Neural cell (in vitro differentiated cells): ENCODE results near the gene LRR1. TPM values are rescaled to one million over a fixed set of nuclear protein-coding genes. Genes with fewer than 3 reads are reported as not detected.

ENCODE experiments used
- H2AFZ ChIP-seq: fragments of 200-600, 300-800 bp; sonication (generic), shearing (Covaris generic); 2 replicates; pipeline ENCODE4 v1.6.0; 2014; ENCODE audit warnings: low read depth, mild to moderate bottlenecking, antibody characterized with exemption, low read length, moderate library complexity
- H3F3A ChIP-seq: fragments of 200-600 bp; shearing (Covaris generic); 2 replicates; pipeline ENCODE4 v1.6.1; 2016; ENCODE audit warnings: mild to moderate bottlenecking, moderate library complexity, mixed read lengths, antibody characterized with exemption, low read length; ENCODE audit not compliant: insufficient read depth, poor library complexity, severe bottlenecking
- H3K27ac ChIP-seq: fragments of 200-600, 300-800 bp; sonication (generic), shearing (Covaris generic); 2 replicates; pipeline ENCODE4 v1.5.1; 2014; ENCODE audit warnings: mild to moderate bottlenecking, low read length, moderate library complexity
- H3K27me3 ChIP-seq: fragments of 300-800, 200-600 bp; sonication (generic), shearing (Covaris generic); 2 replicates; pipeline ENCODE4 v1.6.0; 2014; ENCODE audit warnings: mild to moderate bottlenecking, low read depth, low read length, moderate library complexity; ENCODE audit not compliant: insufficient read depth
- H3K36me3 ChIP-seq: fragments of 300-800, 200-600 bp; sonication (generic), shearing (Covaris generic); 2 replicates; pipeline ENCODE4 v1.5.1; 2014; ENCODE audit warnings: mild to moderate bottlenecking, antibody characterized with exemption, low read length, moderate library complexity; ENCODE audit not compliant: insufficient read depth
- H3K4me2 ChIP-seq: fragments of 300-800, 200-600 bp; sonication (generic), shearing (Covaris generic); 2 replicates; pipeline ENCODE4 v1.6.0; 2014; ENCODE audit warnings: mild to moderate bottlenecking, low read length
- H3K4me3 ChIP-seq: fragments of 300-800, 200-600 bp; sonication (generic), shearing (Covaris generic); 2 replicates; pipeline ENCODE4 v1.5.1; 2014; ENCODE audit warnings: mild to moderate bottlenecking, low read length, moderate library complexity
- H3K79me2 ChIP-seq: fragments of 200-600 bp; shearing (Covaris generic); replicated peaks from 2 replicates; pipeline ENCODE4 v1.6.0; 2014; ENCODE audit warnings: mild to moderate bottlenecking, low read length, moderate library complexity; ENCODE audit not compliant: insufficient read depth
- H3K9ac ChIP-seq: fragments of 300-800, 200-600 bp; sonication (generic), shearing (Covaris generic); 2 replicates; pipeline ENCODE4 v1.6.1; 2016; ENCODE audit warnings: mild to moderate bottlenecking, low read length, mixed read lengths
- H3K9me2 ChIP-seq: fragments of 200-600 bp; shearing (Covaris generic); 2 replicates; pipeline ENCODE4 v1.6.1; 2016; ENCODE audit warnings: mild to moderate bottlenecking, low read length, mixed read lengths; ENCODE audit not compliant: insufficient read depth
- H3K9me3 ChIP-seq: fragments of 200-600, 300-800 bp; sonication (generic), shearing (Covaris generic); 2 replicates; pipeline ENCODE4 v1.6.1; 2016; ENCODE audit warnings: mild to moderate bottlenecking, mixed run types, low read length, moderate library complexity, mixed read lengths
- H4K20me1 ChIP-seq: fragments of 200-600 bp; shearing (Covaris generic); 2 replicates; pipeline ENCODE4 v1.6.1; 2016; ENCODE audit warnings: mild to moderate bottlenecking, mixed run types; ENCODE audit not compliant: insufficient read depth
- EP300 ChIP-seq: fragments of 450-650 bp; conservative IDR thresholded peaks from 2 replicates; pipeline ENCODE4 v1.6.1; 2014; ENCODE audit warnings: antibody characterized with exemption, mild to moderate bottlenecking, moderate library complexity; ENCODE audit not compliant: poor library complexity, severe bottlenecking
- EZH2 ChIP-seq: fragments of 200-600, 300-800 bp; shearing (Covaris generic), sonication (generic); IDR thresholded peaks from 2 replicates; pipeline ENCODE4 v1.6.1; 2014; ENCODE audit warnings: antibody characterized with exemption, low read length, borderline replicate concordance, mild to moderate bottlenecking; ENCODE audit not compliant: insufficient read depth, poor library complexity, severe bottlenecking
- MXI1 ChIP-seq: fragments of 450-650 bp; conservative IDR thresholded peaks from 2 replicates; pipeline ENCODE4 v1.6.1; 2014; ENCODE audit warnings: antibody characterized with exemption, mild to moderate bottlenecking; ENCODE audit not compliant: poor library complexity, severe bottlenecking
- POLR2AphosphoS5 ChIP-seq: IDR thresholded peaks from 2 replicates; pipeline ENCODE4 v1.6.1; 2012
- RAD21 ChIP-seq: fragments of 450-650 bp; conservative IDR thresholded peaks from 2 replicates; pipeline ENCODE4 v1.6.1; 2014; ENCODE audit warnings: antibody characterized with exemption, mild to moderate bottlenecking, moderate library complexity
- REST ChIP-seq: IDR thresholded peaks from 2 replicates; pipeline ENCODE4 v1.6.1; 2012; ENCODE audit warnings: borderline replicate concordance
- SMC3 ChIP-seq: fragments of 450-650 bp; conservative IDR thresholded peaks from 2 replicates; pipeline ENCODE4 v1.6.1; 2014; ENCODE audit warnings: antibody characterized with exemption, mild to moderate bottlenecking, moderate library complexity; ENCODE audit not compliant: poor library complexity
- TAF1 ChIP-seq: IDR thresholded peaks from 2 replicates; pipeline ENCODE4 v1.6.1; 2012; ENCODE audit warnings: low read depth
- polyA plus RNA-seq: library from polyadenylated mRNA; depleted of rRNA; stranded (reverse); fragments of >200 nt; gene quantifications from 2 replicates; pipeline ENCODE4 v1.2.3, GENCODE V29; 2014
- TF ChIP-seq, protein P1 (sequence below): fragments of 450-650 bp; IDR thresholded peaks from 2 replicates; pipeline ENCODE4 v1.5.1; 2014; ENCODE audit warnings: antibody characterized with exemption, mild to moderate bottlenecking, moderate library complexity; ENCODE audit not compliant: poor library complexity, severe bottlenecking

The LRR1 gene
- polyA plus RNA-seq, 1 donor from 2014 or later: 4.4 TPM

GRCh38 chr14:49579841-49580240 lies 18.9 kb upstream of the LRR1 start:
- H4K20me1 ChIP-seq: no peaks in the 10 kb centered on the region
- no peak overlapping the region for H3K4me2 ChIP-seq
- TF ChIP-seq REST (no peak), EZH2 (no peak), TAF1 (no peak), RAD21 (no peak), SMC3 (no peak), EP300 (no peak), MXI1 (no peak), POLR2AphosphoS5 (no peak)
- TF ChIP-seq, protein P1, sequence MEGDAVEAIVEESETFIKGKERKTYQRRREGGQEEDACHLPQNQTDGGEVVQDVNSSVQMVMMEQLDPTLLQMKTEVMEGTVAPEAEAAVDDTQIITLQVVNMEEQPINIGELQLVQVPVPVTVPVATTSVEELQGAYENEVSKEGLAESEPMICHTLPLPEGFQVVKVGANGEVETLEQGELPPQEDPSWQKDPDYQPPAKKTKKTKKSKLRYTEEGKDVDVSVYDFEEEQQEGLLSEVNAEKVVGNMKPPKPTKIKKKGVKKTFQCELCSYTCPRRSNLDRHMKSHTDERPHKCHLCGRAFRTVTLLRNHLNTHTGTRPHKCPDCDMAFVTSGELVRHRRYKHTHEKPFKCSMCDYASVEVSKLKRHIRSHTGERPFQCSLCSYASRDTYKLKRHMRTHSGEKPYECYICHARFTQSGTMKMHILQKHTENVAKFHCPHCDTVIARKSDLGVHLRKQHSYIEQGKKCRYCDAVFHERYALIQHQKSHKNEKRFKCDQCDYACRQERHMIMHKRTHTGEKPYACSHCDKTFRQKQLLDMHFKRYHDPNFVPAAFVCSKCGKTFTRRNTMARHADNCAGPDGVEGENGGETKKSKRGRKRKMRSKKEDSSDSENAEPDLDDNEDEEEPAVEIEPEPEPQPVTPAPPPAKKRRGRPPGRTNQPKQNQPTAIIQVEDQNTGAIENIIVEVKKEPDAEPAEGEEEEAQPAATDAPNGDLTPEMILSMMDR: no peak
- H3K9ac ChIP-seq: no peak overlapping the region
- no peak overlapping the region for H3K4me3 ChIP-seq
- no peaks in the 10 kb centered on the region for H3K27me3 ChIP-seq
- no peaks in the 10 kb centered on the region for H3F3A ChIP-seq
- H3K79me2 ChIP-seq: peaks cover 45% of the 10 kb centered on the region
- H3K9me3 ChIP-seq: no peaks in the 10 kb centered on the region
- H3K9me2 ChIP-seq: no peaks in the 10 kb centered on the region
- no peak overlapping the region for H2AFZ ChIP-seq
- no peaks in the 10 kb centered on the region for H3K36me3 ChIP-seq
- H3K27ac ChIP-seq: no peak overlapping the region

GRCh38 chr14:49581209-49582112 lies 17.3 kb upstream of the LRR1 start:
- Histone ChIP-seq H3K4me2 (no peak overlapping the region), H3K36me3 (no peaks in the 10 kb centered on the region), H3K79me2 (peaks cover 57% of the 10 kb centered on the region), H3K9me3 (no peaks in the 10 kb centered on the region), H3F3A (no peaks in the 10 kb centered on the region), H3K4me3 (no peak overlapping the region), H4K20me1 (no peaks in the 10 kb centered on the region), H3K9ac (no peak overlapping the region), H3K9me2 (no peaks in the 10 kb centered on the region), H3K27me3 (no peaks in the 10 kb centered on the region), H2AFZ (no peak overlapping the region), H3K27ac (no peak overlapping the region)
- TF ChIP-seq SMC3 (no peak), RAD21 (no peak), EZH2 (no peak), POLR2AphosphoS5 (no peak), EP300 (no peak), MXI1 (no peak), TAF1 (no peak), REST (no peak)
- TF ChIP-seq, protein P1: no peak
